Esophagus (tissue), 2 donors: ENCODE results near the gene TTN. TPM values are rescaled to one million over a fixed set of nuclear protein-coding genes. Genes with fewer than 3 reads are reported as not detected.
"Not testable (repeated sequence)": the region's sequence is repeated elsewhere in the genome, so short reads cannot be mapped to it uniquely, and the experiment has no call there.

ENCODE experiments used
- H3K27ac ChIP-seq, 2 donors: one replicate each; pipeline ENCODE4 v1.5.1; 2013; ENCODE audit warnings: low read depth in 2 of 2, mild to moderate bottlenecking in 2 of 2, inconsistent platforms in 1 of 2, low read length in 1 of 2, moderate library complexity in 1 of 2
- H3K27me3 ChIP-seq, 2 donors: one replicate each; pipeline ENCODE4 v1.6.1; 2013; ENCODE audit warnings: low read length in 2 of 2, control low read depth in 1 of 2, mild to moderate bottlenecking in 1 of 2; ENCODE audit not compliant: insufficient read depth in 2 of 2, control insufficient read depth in 1 of 2
- H3K36me3 ChIP-seq, 2 donors: one replicate each; pipeline ENCODE4 v1.6.1; 2013; ENCODE audit warnings: low read length in 1 of 2; ENCODE audit not compliant: control insufficient read depth in 2 of 2, insufficient read depth in 2 of 2
- H3K4me1 ChIP-seq, 2 donors: one replicate each; pipeline ENCODE4 v1.6.1; 2013; ENCODE audit warnings: low read length in 1 of 2; ENCODE audit not compliant: control insufficient read depth in 2 of 2, insufficient read depth in 2 of 2
- H3K4me3 ChIP-seq, 2 donors: one replicate each; pipeline ENCODE4 v1.5.1; 2013; ENCODE audit warnings: low read length in 2 of 2, mild to moderate bottlenecking in 2 of 2, low read depth in 1 of 2, moderate library complexity in 1 of 2
- H3K9me3 ChIP-seq, 2 donors: one replicate each; pipeline ENCODE4 v1.6.1; 2013; ENCODE audit warnings: mild to moderate bottlenecking in 2 of 2, low read depth in 1 of 2, low read length in 1 of 2, moderate library complexity in 1 of 2; ENCODE audit not compliant: control insufficient read depth in 2 of 2, insufficient read depth in 1 of 2
- whole genome bisulfite sequencing, 2 donors: extraction: QIAGEN DNeasy Blood & Tissue Kit; methylation state at CpG; one replicate each; pipeline ENCODE4 v1.1.7; 2013; 5-methylcytosine and 5-hydroxymethylcytosine counted together
- polyA plus RNA-seq, 2 donors: library from polyadenylated mRNA; stranded (reverse); fragments of 200-250 nt; gene quantifications; one replicate each; pipeline ENCODE4 v1.2.3, GENCODE V29; 2013
- donor health status: healthy with polysubstance abuse.
- donor health status: Bipolar disorder and iron deficiency.

TTN gene
- polyA plus RNA-seq, 2 donors: 0.09 to 0.59 TPM

GRCh38 chr2:178674122-178674521 is 133.1 kb downstream of the TTN start:
- H3K4me1 ChIP-seq: no peaks in the 10 kb centered on the region
- no peaks in the 10 kb centered on the region for H3K36me3 ChIP-seq
- no peak overlapping the region for H3K4me3 ChIP-seq
- H3K27me3 ChIP-seq: no peaks in the 10 kb centered on the region
- H3K27ac ChIP-seq: no peak overlapping the region
- H3K9me3 ChIP-seq: no peaks in the 10 kb centered on the region
- WGBS, 2 donors: 86 to 88% methylated on average over 4 of the region's 4 CpGs

- H3K4me3 ChIP-seq: no peak overlapping the region
- no peaks in the 10 kb centered on the region for H3K36me3 ChIP-seq
- H3K27me3 ChIP-seq: no peaks in the 10 kb centered on the region
- H3K9me3 ChIP-seq: no peaks in the 10 kb centered on the region
- H3K4me1 ChIP-seq: no peaks in the 10 kb centered on the region
- no peak overlapping the region for H3K27ac ChIP-seq
Observed at GRCh38 chr2:178666458-178666857, 140.8 kb downstream of the TTN start.

- not testable (repeated sequence) for H3K9me3 ChIP-seq, H3K4me1 ChIP-seq, H3K27ac ChIP-seq, H3K36me3 ChIP-seq, H3K4me3 ChIP-seq, H3K27me3 ChIP-seq
- WGBS, 2 donors: 75 to 87% methylated on average over 2 of the region's 8 CpGs
Observed at GRCh38 chr2:178658480-178658879, 148.7 kb downstream of the TTN start.

GRCh38 chr2:178650554-178650953 is 156.7 kb downstream of the TTN start:
- Histone ChIP-seq H3K4me3 (no peak overlapping the region), H3K36me3 (no peaks in the 10 kb centered on the region), H3K27me3 (no peaks in the 10 kb centered on the region), H3K4me1 (no peaks in the 10 kb centered on the region), H3K9me3 (no peaks in the 10 kb centered on the region), H3K27ac (no peak overlapping the region)
- WGBS, 2 donors: 44 to 54% methylated on average over 5 of the region's 5 CpGs

GRCh38 chr2:178644919-178645318 is 162.3 kb downstream of the TTN start:
- Histone ChIP-seq H3K36me3 (no peaks in the 10 kb centered on the region), H3K4me1 (no peaks in the 10 kb centered on the region), H3K4me3 (no peak overlapping the region), H3K9me3 (no peaks in the 10 kb centered on the region), H3K27ac (no peak overlapping the region), H3K27me3 (no peaks in the 10 kb centered on the region)
- WGBS, 2 donors: 82 to 87% methylated on average over 1 of the region's 1 CpG

GRCh38 chr2:178641498-178641897 is 165.7 kb downstream of the TTN start:
- Histone ChIP-seq H3K36me3 (no peaks in the 10 kb centered on the region), H3K27me3 (no peaks in the 10 kb centered on the region), H3K9me3 (no peaks in the 10 kb centered on the region), H3K4me1 (no peaks in the 10 kb centered on the region), H3K27ac (no peak overlapping the region), H3K4me3 (no peak overlapping the region)
- WGBS, 2 donors: 27 to 29% methylated on average over 1 of the region's 1 CpG

GRCh38 chr2:178635897-178636296 is 171.3 kb downstream of the TTN start:
- H3K4me3 ChIP-seq: no peak overlapping the region
- no peaks in the 10 kb centered on the region for H3K27me3 ChIP-seq
- no peaks in the 10 kb centered on the region for H3K36me3 ChIP-seq
- no peaks in the 10 kb centered on the region for H3K9me3 ChIP-seq
- 93% methylated on average over 11 of the region's 11 CpGs for WGBS, 2 donors
- H3K4me1 ChIP-seq: no peaks in the 10 kb centered on the region
- H3K27ac ChIP-seq: no peak overlapping the region

- WGBS, 2 donors: 52 to 60% methylated on average over 3 of the region's 3 CpGs
- Histone ChIP-seq H3K27me3 (no peaks in the 10 kb centered on the region), H3K27ac (no peak overlapping the region), H3K9me3 (no peaks in the 10 kb centered on the region), H3K4me1 (no peaks in the 10 kb centered on the region), H3K36me3 (no peaks in the 10 kb centered on the region), H3K4me3 (no peak overlapping the region)
Observed at GRCh38 chr2:178632729-178633128, 174.5 kb downstream of the TTN start.

- Histone ChIP-seq H3K9me3 (no peaks in the 10 kb centered on the region), H3K27me3 (no peaks in the 10 kb centered on the region), H3K27ac (no peak overlapping the region), H3K4me1 (no peaks in the 10 kb centered on the region), H3K36me3 (no peaks in the 10 kb centered on the region), H3K4me3 (no peak overlapping the region)
- 89 to 95% methylated on average over 5 of the region's 5 CpGs for WGBS, 2 donors
Observed at GRCh38 chr2:178630581-178630980, 176.6 kb downstream of the TTN start.

- Histone ChIP-seq H3K4me1 (no peaks in the 10 kb centered on the region), H3K9me3 (no peaks in the 10 kb centered on the region), H3K4me3 (no peak overlapping the region), H3K36me3 (no peaks in the 10 kb centered on the region), H3K27me3 (no peaks in the 10 kb centered on the region), H3K27ac (no peak overlapping the region)
- 87 to 88% methylated on average over 11 of the region's 11 CpGs for WGBS, 2 donors
Observed at GRCh38 chr2:178629463-178629862, 177.8 kb downstream of the TTN start.
